ENCODE measurements around the gene DBN1. TPM values are rescaled to one million over a fixed set of nuclear protein-coding genes. Genes with fewer than 3 reads are reported as not detected.

The DBN1 gene
- total and polyA plus RNA-seq, 9 of the 15 experiments (the other 6 are each of a cell fraction or from before 2014, with no cell fraction given), result 0.25 to 87.2 (median 27.9) TPM

- TF ChIP-seq CSDE1 (IDR thresholded peaks at IDR 0.05) (no peak), ZBTB9 (CRISPR knock-in tag; IDR thresholded peaks at IDR 0.05) (no peak; the same call in 1 of the 2 replicates), TCF7 (IDR thresholded peaks at IDR 0.05; ENCODE audit: borderline replicate concordance) (no peak), HNRNPK (IDR thresholded peaks at IDR 0.05; ENCODE audit: low read depth, low read length, poor library complexity, severe bottlenecking) (no peak), ARID2 (IDR thresholded peaks at IDR 0.05) (no peak), PURB (CRISPR knock-in tag; IDR thresholded peaks at IDR 0.05; ENCODE audit: low read depth) (no peak), RBM17 (IDR thresholded peaks at IDR 0.05; ENCODE audit: borderline replicate concordance, low read depth, low read length) (no peak), ZNF316 (IDR thresholded peaks at IDR 0.05) (peak; percentile 93), ATF6 (CRISPR knock-in tag; IDR thresholded peaks at IDR 0.05) (no peak), HLTF (IDR thresholded peaks at IDR 0.05) (no peak; the same call in 1 of the 2 replicates), XRCC4 (IDR thresholded peaks at IDR 0.05; ENCODE audit: extremely low read depth, insufficient read depth, insufficient read length) (no peak), FUS (optimal IDR thresholded peaks at IDR 0.05; ENCODE audit: low read depth, low read length) (no peak), MYC (IDR thresholded peaks at IDR 0.05; ENCODE audit: low read depth, low read length) (peak; percentile 56), MYC (CRISPR knock-in tag; IDR thresholded peaks at IDR 0.05; ENCODE audit: borderline replicate concordance, low read depth) (no peak), THAP7 (CRISPR knock-in tag; IDR thresholded peaks at IDR 0.05) (no peak), JUN (IDR thresholded peaks at IDR 0.05; ENCODE audit: borderline replicate concordance, low read depth, low read length) (no peak), JUN (CRISPR knock-in tag; IDR thresholded peaks at IDR 0.05; ENCODE audit: borderline replicate concordance) (no peak), ZNF12 (CRISPR knock-in tag; IDR thresholded peaks at IDR 0.05) (no peak), PML (IDR thresholded peaks at IDR 0.05; ENCODE audit: low read length) (no peak; the same call in 1 of the 2 replicates), LARP7 (IDR thresholded peaks at IDR 0.05) (no peak), TEAD4 (IDR thresholded peaks at IDR 0.05; ENCODE audit: low read length) (peak; percentile 4; the same call in 1 of the 2 replicates), TEAD4 (CRISPR knock-in tag; IDR thresholded peaks at IDR 0.05; ENCODE audit: borderline replicate concordance) (no peak), FOXP4 (CRISPR knock-in tag; IDR thresholded peaks at IDR 0.05; ENCODE audit: borderline replicate concordance) (no peak), ETV5 (CRISPR knock-in tag; IDR thresholded peaks at IDR 0.05; ENCODE audit: low read depth) (0 out of 2 replicates have a peak, but pooled peaks have one; percentile 52)
Measured at GRCh38 chr5:177427919-177428573, 45.4 kb downstream of the DBN1 start (continued).

Data from K562 (cell line).